K562 (cell line): ENCODE data around the gene DOK1. TPM values are rescaled to one million over a fixed set of nuclear protein-coding genes. Genes with fewer than 3 reads are reported as not detected.
A peak's percentile ranks its signal among the peaks of the same experiment; 100 is the strongest.

ENCODE experiments used
- ATAC-seq: fragments of 200-7000 bp; cut with Tn5 transposase; 3 replicates; pipeline ENCODE4 v1.9.1; 2020; ENCODE audit warnings: moderate library complexity
- BruUV-seq: library from RNA; stranded (reverse); fragments of 400-500 nt; replicated peaks from 2 replicates; lab custom pipeline; 2021; lab: Mats Ljungman, UMichigan
- CTCF ChIA-PET: fragments of 300-600 bp; formaldehyde crosslinking; extraction: SDS; loops from one replicate; lab custom pipeline; 2021; ENCODE audit warnings: low intra/inter-chr PET ratio; lab: Yijun Ruan, JAX
- POLR2A ChIA-PET: fragments of 300-600, 350-650 bp; sonication (Branson Sonifier 250); formaldehyde crosslinking; extraction: SDS; loops from one replicate; lab custom pipeline; 2021; ENCODE audit warnings: antibody characterized with exemption, inconsistent platforms; lab: Yijun Ruan, JAX
- DNase-seq, 4 experiments: peaks; one replicate each; pipeline versions ENCODE4 v3.0.0 to v3.0.0-alpha.2; 2011 to 2018; ENCODE audit warnings: low spot score in 3 of 4, mixed read lengths in 3 of 4; ENCODE audit errors: extremely low read depth in 1 of 4
- FAIRE-seq: peaks from 2 replicates; lab custom pipeline; 2011; peaks lifted over from hg19 to GRCh38; lab: Jason Lieb, UNC
- H2AFZ ChIP-seq: 2 replicates; pipeline ENCODE4 v1.6.0; 2011; ENCODE audit warnings: low read depth, low read length, control low read depth, inconsistent platforms
- H3K27ac ChIP-seq: fragments of 200-600 bp; 3 replicates; pipeline ENCODE4 v1.8.0; 2011; ENCODE audit warnings: low read depth, mild to moderate bottlenecking, control low read depth, inconsistent platforms, low read length, moderate library complexity, mixed read lengths; ENCODE audit errors: extremely low read depth
- H3K27me3 ChIP-seq, 2 experiments: fragments of 300-600 bp in 1 of 2; 2 replicates in 1 of 2; 3 replicates in 1 of 2; pipeline versions ENCODE4 v1.6.0 to v1.8.0; 2011; ENCODE audit warnings: inconsistent platforms in 2 of 2, low read length in 2 of 2, mild to moderate bottlenecking in 1 of 2, mixed read lengths in 1 of 2, moderate library complexity in 1 of 2; ENCODE audit not compliant: control insufficient read depth in 2 of 2, insufficient read depth in 2 of 2
- H3K36me3 ChIP-seq: fragments of 300-600 bp; 3 replicates; pipeline ENCODE4 v1.8.0; 2011; ENCODE audit warnings: mild to moderate bottlenecking, low read length, inconsistent platforms; ENCODE audit not compliant: control insufficient read depth, insufficient read depth
- H3K4me1 ChIP-seq, 2 experiments: fragments of 200-600 bp in 1 of 2; replicated peaks in 1 of 2; 2 replicates in 1 of 2; 3 replicates in 1 of 2; pipeline versions ENCODE4 v1.5.1 to v1.8.0; 2011; ENCODE audit warnings: inconsistent platforms in 2 of 2, low read length in 2 of 2, mild to moderate bottlenecking in 1 of 2, mixed read lengths in 1 of 2, moderate library complexity in 1 of 2; ENCODE audit not compliant: control insufficient read depth in 2 of 2, insufficient read depth in 2 of 2
- H3K4me2 ChIP-seq: 2 replicates; pipeline ENCODE4 v1.6.1; 2011; ENCODE audit warnings: low read length, control low read depth, inconsistent platforms, mixed read lengths; ENCODE audit not compliant: insufficient read depth
- H3K4me3 ChIP-seq: fragments of 200-600 bp; sonication (generic), shearing (Covaris generic); 2 replicates; pipeline ENCODE4 v1.5.1; 2016; ENCODE audit warnings: control low read depth, inconsistent platforms
- H3K79me2 ChIP-seq: fragments of 200-600 bp; 3 replicates; pipeline ENCODE4 v1.8.0; 2011; ENCODE audit warnings: low read length, inconsistent platforms; ENCODE audit not compliant: control insufficient read depth, insufficient read depth
- H3K9ac ChIP-seq, 2 experiments: 2 replicates each; pipeline versions ENCODE4 v1.6.0 to v1.6.1; 2011; ENCODE audit warnings: low read depth in 2 of 2, low read length in 2 of 2, control low read depth in 1 of 2, inconsistent platforms in 1 of 2, mild to moderate bottlenecking in 1 of 2, mixed read lengths in 1 of 2; ENCODE audit not compliant: insufficient read depth in 1 of 2
- H3K9me1 ChIP-seq: one replicate; pipeline ENCODE4 v1.6.0; 2011; ENCODE audit warnings: inconsistent platforms, mild to moderate bottlenecking, low read length, moderate library complexity; ENCODE audit not compliant: control insufficient read depth, insufficient read depth
- H3K9me3 ChIP-seq: replicated peaks from 2 replicates; pipeline ENCODE4 v1.5.1; 2011; ENCODE audit warnings: low read depth, low read length, inconsistent platforms; ENCODE audit not compliant: control insufficient read depth, insufficient read depth
- H4K20me1 ChIP-seq: replicated peaks from 2 replicates; pipeline ENCODE4 v1.6.1; 2011; ENCODE audit warnings: low read length, inconsistent platforms, mixed read lengths; ENCODE audit not compliant: control insufficient read depth, insufficient read depth
- ASH1L ChIP-seq: fragments of 450-650 bp; IDR thresholded peaks from 2 replicates; pipeline ENCODE4 v1.6.1; 2018; ENCODE audit warnings: borderline replicate concordance, mild to moderate bottlenecking, low read depth; ENCODE audit not compliant: partially characterized antibody
- CBFB ChIP-seq: sonication (generic); formaldehyde crosslinking; IDR thresholded peaks from 2 replicates; pipeline ENCODE4 v1.4.0; 2020; ENCODE audit warnings: mild to moderate bottlenecking, missing genetic modification reagents
- FOXJ3 ChIP-seq: sonication (generic); formaldehyde crosslinking; IDR thresholded peaks from 2 replicates; pipeline ENCODE4 v1.4.0; 2020; ENCODE audit warnings: mild to moderate bottlenecking, missing genetic modification reagents
- IFI16 ChIP-seq: fragments of 250-450 bp; sonication (Bioruptor Pico); IDR thresholded peaks from 2 replicates; pipeline ENCODE4 v2.1.2; 2022; ENCODE audit warnings: mild to moderate bottlenecking, inconsistent platforms
- MIER1 ChIP-seq: fragments of 450-650 bp; IDR thresholded peaks from 2 replicates; pipeline ENCODE4 v1.6.1; 2016; ENCODE audit warnings: antibody characterized with exemption, mild to moderate bottlenecking, low read depth
- PRMT5 ChIP-seq: sonication (generic); formaldehyde crosslinking; IDR thresholded peaks from 2 replicates; pipeline ENCODE4 v1.5.0; 2020; ENCODE audit warnings: missing genetic modification reagents
- RAD51 ChIP-seq: fragments of 450-650 bp; IDR thresholded peaks from 2 replicates; pipeline ENCODE4 v1.7.1; 2016; ENCODE audit warnings: low read depth, mild to moderate bottlenecking, borderline replicate concordance
- RBM25 ChIP-seq: fragments of 200-400 bp; formaldehyde crosslinking; IDR thresholded peaks from 2 replicates; pipeline ENCODE4 v1.6.1; 2018; ENCODE audit warnings: low read length, low read depth, moderate library complexity; ENCODE audit not compliant: severe bottlenecking
- RBM34 ChIP-seq: fragments of 200-400 bp; formaldehyde crosslinking; IDR thresholded peaks from 2 replicates; pipeline ENCODE4 v1.6.1; 2018; ENCODE audit warnings: low read length, borderline replicate concordance; ENCODE audit not compliant: insufficient read depth
- SMARCA4 ChIP-seq: fragments of 450-650 bp; IDR thresholded peaks from 2 replicates; pipeline ENCODE4 v1.6.1; 2016
- SRSF3 ChIP-seq: fragments of 200-400 bp; formaldehyde crosslinking; IDR thresholded peaks from 2 replicates; pipeline ENCODE4 v1.6.1; 2016; ENCODE audit warnings: mild to moderate bottlenecking, low read length, moderate library complexity; ENCODE audit not compliant: insufficient read depth
- TAF9B ChIP-seq: fragments of 450-650 bp; IDR thresholded peaks from 2 replicates; pipeline ENCODE4 v1.6.1; 2018; ENCODE audit warnings: mild to moderate bottlenecking; ENCODE audit not compliant: partially characterized antibody
- ZNF124 ChIP-seq: sonication (generic); formaldehyde crosslinking; IDR thresholded peaks from 2 replicates; pipeline ENCODE4 v1.8.1; 2022; ENCODE audit warnings: missing genetic modification reagents
- ZNF146 ChIP-seq: IDR thresholded peaks from one replicate; pipeline ENCODE4 v1.6.1; 2018; ENCODE audit warnings: missing compliant biosample characterization; ENCODE audit not compliant: unreplicated experiment
- ZNF644 ChIP-seq: fragments of 200-800 bp; sonication (Bioruptor generic); IDR thresholded peaks from 2 replicates; pipeline ENCODE4 v1.6.1; 2016; ENCODE audit warnings: low read depth, missing genetic modification characterization, missing compliant biosample characterization
- WGBS: fragments of 100-300 bp; shearing (Covaris generic); methylation state at CpG from one replicate; pipeline ENCODE4 v1.1.6; 2016; ENCODE audit warnings: low coverage, mixed read lengths; ENCODE audit not compliant: insufficient coverage; ENCODE audit errors: missing lambda C conversion rate; 5-methylcytosine and 5-hydroxymethylcytosine counted together
- in situ Hi-C: fragments of 300-500 bp; cut with MboI; formaldehyde crosslinking; loops from 4 replicates; pipeline ENCODE4 v1.15.0; 2018; ENCODE audit warnings: inconsistent platforms, mixed read lengths
- intact Hi-C: fragments of 100-400 bp; cut with micrococcal nuclease; formaldehyde crosslinking; loops from 2 replicates; pipeline ENCODE4 v1.14.2; 2022
- polyA plus RNA-seq, 8 experiments: library from polyadenylated mRNA; depleted of rRNA in 4 of 8; stranded (reverse) in 5 of 8; unstranded in 3 of 8; fragments of >200 nt; fragmentation: Nextera tagmentation in 2 of 8; fragmentation: Illumina TruSeq in 1 of 8; extraction: Ambion mirVana in 2 of 8; extraction: Trizol in 1 of 8; gene quantifications; 2 replicates each; pipeline versions ENCODE4 v1.2.1 to v1.2.3, GENCODE V29; 2011 to 2014; ENCODE audit warnings: inconsistent platforms in 1 of 8, missing spikeins in 1 of 8
- total RNA-seq, 7 experiments: library from RNA; depleted of rRNA in 6 of 7; stranded (reverse); fragments of >200 nt in 6 of 7; fragmentation: Illumina TruSeq in 2 of 7; extraction: Trizol in 2 of 7; gene quantifications; 2 replicates each; pipeline versions ENCODE4 v1.2.1 to v1.2.3, GENCODE V29; 2011 to 2021; ENCODE audit warnings: low replicate concordance in 1 of 7
- TF ChIP-seq, protein P1 (sequence below): fragments of 450-650 bp; formaldehyde crosslinking; conservative IDR thresholded peaks from 2 replicates; pipeline ENCODE4 v1.4.0; 2022; ENCODE audit warnings: mild to moderate bottlenecking, missing genetic modification characterization
- TF ChIP-seq, protein P2 (sequence below): fragments of 450-650 bp; IDR thresholded peaks from 2 replicates; pipeline ENCODE4 v1.6.1; 2014; ENCODE audit warnings: low read depth, mild to moderate bottlenecking, moderate library complexity, borderline replicate concordance
- TF ChIP-seq, protein P3 (sequence below): sonication (generic); formaldehyde crosslinking; IDR thresholded peaks from 2 replicates; pipeline ENCODE4 v1.8.0; 2023; ENCODE audit warnings: mild to moderate bottlenecking, missing genetic modification reagents

The DOK1 gene
- total and polyA plus RNA-seq, 9 of the 15 experiments (the other 6 are each of a cell fraction or from before 2014, with no cell fraction given): 0.59 to 36.4 (median 16.1) TPM

DNA sequence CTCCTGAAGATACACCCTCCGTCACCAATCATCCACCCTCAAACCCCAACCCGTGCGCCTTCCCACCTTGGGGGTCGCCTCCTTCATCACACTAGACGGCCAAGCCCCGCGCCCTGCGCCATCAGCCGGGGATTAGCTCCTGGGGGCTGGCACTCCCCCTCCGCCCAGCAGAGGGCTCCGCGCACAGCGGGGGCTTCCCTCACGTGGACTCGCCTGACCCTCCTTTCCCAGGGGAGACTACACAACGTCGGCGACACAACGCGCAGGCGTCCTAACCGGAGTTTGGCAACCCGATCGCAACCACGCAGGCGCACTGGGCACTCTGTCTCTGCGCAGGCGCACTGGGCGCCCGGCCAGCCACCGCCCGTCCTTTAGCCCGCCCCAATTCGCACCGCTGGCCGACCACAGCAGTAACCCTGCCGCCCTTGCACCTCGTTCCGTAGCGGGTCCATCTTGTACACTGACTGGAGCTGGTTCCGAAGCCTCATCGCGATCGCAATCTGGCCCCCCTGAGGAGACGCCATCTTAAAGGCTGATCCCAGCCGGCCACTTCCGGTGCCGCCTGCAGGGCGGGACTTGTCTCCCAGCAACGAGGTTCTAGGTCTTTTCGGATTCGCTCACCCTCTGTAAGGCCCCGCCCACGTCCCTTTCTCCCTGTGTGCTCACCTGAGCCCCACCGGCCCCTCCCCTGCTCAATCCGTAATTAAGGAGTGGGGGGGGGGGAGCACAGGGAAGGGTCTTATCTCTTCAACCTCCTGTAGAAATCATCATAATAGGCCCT is 47.2 kb upstream of the DOK1 start, which contains the start of gene PCGF1:
Gene PCGF1 (minus strand): TSS at position 551 of the 781 bp plus-strand sequence. CDS start 27 bp downstream, at position 524.
- DNase-seq (peak; percentile 95 to 99 (median 96)), ATAC-seq (peak; percentile 80), FAIRE-seq (peak; percentile 92)
- intact Hi-C loops (loop anchor here (1.0 kb wide), 2 partner anchors 22 to 80 kb away; partner anchors contain the start of genes AUP1 and HTRA2), in situ Hi-C loops (no loop called here)
- Histone ChIP-seq H3K27me3 (no peaks in the 10 kb centered on the region), H3K4me3 (peak within 1 kb of the TSS; percentile 78), H3K27ac (peak within 1 kb of the TSS; percentile 97), H4K20me1 (no peaks in the 10 kb centered on the region), H3K9ac (peak within 1 kb of the TSS; percentile 95 to 96), H3K4me1 (peaks cover 36 to 55% of the 10 kb centered on the region in 2 experiments; a peak in 4 of 5 replicates), H3K36me3 (peaks cover 13% of the 10 kb centered on the region; the same call in 2 of the 3 replicates), H3K4me2 (peak within 1 kb of the TSS; percentile 94), H3K79me2 (peaks cover 46% of the 10 kb centered on the region), H2AFZ (peak within 1 kb of the TSS; percentile 99), H3K9me1 (no peaks in the 10 kb centered on the region), H3K9me3 (no peaks in the 10 kb centered on the region)
- BruUV-seq: no TSS peak
- WGBS: 0% methylated on average over 51 of the region's 56 CpGs
- CTCF ChIA-PET: no interaction called here
- POLR2A ChIA-PET: interaction anchor here (0.6 to 2.6 kb wide), 7 partner anchors 12 to 132 kb away, joined by 3 to 9 read pairs (median 5); partner anchors contain the start of genes CCDC142 and TTC31
- TF ChIP-seq, protein P1, sequence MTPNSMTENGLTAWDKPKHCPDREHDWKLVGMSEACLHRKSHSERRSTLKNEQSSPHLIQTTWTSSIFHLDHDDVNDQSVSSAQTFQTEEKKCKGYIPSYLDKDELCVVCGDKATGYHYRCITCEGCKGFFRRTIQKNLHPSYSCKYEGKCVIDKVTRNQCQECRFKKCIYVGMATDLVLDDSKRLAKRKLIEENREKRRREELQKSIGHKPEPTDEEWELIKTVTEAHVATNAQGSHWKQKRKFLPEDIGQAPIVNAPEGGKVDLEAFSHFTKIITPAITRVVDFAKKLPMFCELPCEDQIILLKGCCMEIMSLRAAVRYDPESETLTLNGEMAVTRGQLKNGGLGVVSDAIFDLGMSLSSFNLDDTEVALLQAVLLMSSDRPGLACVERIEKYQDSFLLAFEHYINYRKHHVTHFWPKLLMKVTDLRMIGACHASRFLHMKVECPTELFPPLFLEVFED (CRISPR knock-in tag): peak; percentile 72; the same call in 1 of the 2 replicates
- TF ChIP-seq FOXJ3 (CRISPR knock-in tag): no peak
- no peak for TF ChIP-seq ASH1L
- TF ChIP-seq, protein P2, sequence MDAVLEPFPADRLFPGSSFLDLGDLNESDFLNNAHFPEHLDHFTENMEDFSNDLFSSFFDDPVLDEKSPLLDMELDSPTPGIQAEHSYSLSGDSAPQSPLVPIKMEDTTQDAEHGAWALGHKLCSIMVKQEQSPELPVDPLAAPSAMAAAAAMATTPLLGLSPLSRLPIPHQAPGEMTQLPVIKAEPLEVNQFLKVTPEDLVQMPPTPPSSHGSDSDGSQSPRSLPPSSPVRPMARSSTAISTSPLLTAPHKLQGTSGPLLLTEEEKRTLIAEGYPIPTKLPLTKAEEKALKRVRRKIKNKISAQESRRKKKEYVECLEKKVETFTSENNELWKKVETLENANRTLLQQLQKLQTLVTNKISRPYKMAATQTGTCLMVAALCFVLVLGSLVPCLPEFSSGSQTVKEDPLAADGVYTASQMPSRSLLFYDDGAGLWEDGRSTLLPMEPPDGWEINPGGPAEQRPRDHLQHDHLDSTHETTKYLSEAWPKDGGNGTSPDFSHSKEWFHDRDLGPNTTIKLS: no peak; the same call in 1 of the 2 replicates
- TF ChIP-seq SMARCA4: no peak
- no peak for TF ChIP-seq ZNF146 (CRISPR knock-in tag)
- TF ChIP-seq, protein P3, sequence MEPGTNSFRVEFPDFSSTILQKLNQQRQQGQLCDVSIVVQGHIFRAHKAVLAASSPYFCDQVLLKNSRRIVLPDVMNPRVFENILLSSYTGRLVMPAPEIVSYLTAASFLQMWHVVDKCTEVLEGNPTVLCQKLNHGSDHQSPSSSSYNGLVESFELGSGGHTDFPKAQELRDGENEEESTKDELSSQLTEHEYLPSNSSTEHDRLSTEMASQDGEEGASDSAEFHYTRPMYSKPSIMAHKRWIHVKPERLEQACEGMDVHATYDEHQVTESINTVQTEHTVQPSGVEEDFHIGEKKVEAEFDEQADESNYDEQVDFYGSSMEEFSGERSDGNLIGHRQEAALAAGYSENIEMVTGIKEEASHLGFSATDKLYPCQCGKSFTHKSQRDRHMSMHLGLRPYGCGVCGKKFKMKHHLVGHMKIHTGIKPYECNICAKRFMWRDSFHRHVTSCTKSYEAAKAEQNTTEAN (CRISPR knock-in tag): no peak
- TF ChIP-seq RBM34: no peak
- no peak for TF ChIP-seq ZNF644 (tag)
- TF ChIP-seq MIER1: no peak
- peak; percentile 79 for TF ChIP-seq TAF9B
- TF ChIP-seq IFI16 (CRISPR knock-in tag): no peak
- no peak; the same call in 1 of the 2 replicates for TF ChIP-seq RAD51
- no peak for TF ChIP-seq CBFB
- no peak for TF ChIP-seq SRSF3
- no peak for TF ChIP-seq RBM25
- no peak for TF ChIP-seq ZNF124
- TF ChIP-seq PRMT5: no peak
